Ishikawa (cell line): ENCODE results near the gene POLD2.

ENCODE experiments used
- CEBPB ChIP-seq: IDR thresholded peaks from 2 replicates; pipeline ENCODE4 v1.6.1; 2012
- CREB1 ChIP-seq: IDR thresholded peaks from 2 replicates; pipeline ENCODE4 v1.6.1; 2012; ENCODE audit warnings: low read depth
- EGR1 ChIP-seq: IDR thresholded peaks from 2 replicates; pipeline ENCODE4 v1.6.1; 2012
- EP300 ChIP-seq: IDR thresholded peaks from 2 replicates; pipeline ENCODE4 v1.6.1; 2012; ENCODE audit warnings: borderline replicate concordance
- FOXM1 ChIP-seq: IDR thresholded peaks from 2 replicates; pipeline ENCODE4 v1.6.1; 2012; ENCODE audit warnings: low read depth, borderline replicate concordance
- MAX ChIP-seq: IDR thresholded peaks from 2 replicates; pipeline ENCODE4 v1.6.1; 2012
- RAD21 ChIP-seq: IDR thresholded peaks from 2 replicates; pipeline ENCODE4 v1.6.1; 2012; ENCODE audit warnings: low read depth
- REST ChIP-seq: IDR thresholded peaks from 2 replicates; pipeline ENCODE4 v1.6.1; 2012; ENCODE audit warnings: low read depth, mild to moderate bottlenecking
- TCF12 ChIP-seq: IDR thresholded peaks from 2 replicates; pipeline ENCODE4 v1.6.1; 2012; ENCODE audit warnings: low read depth
- TEAD4 ChIP-seq: IDR thresholded peaks from 2 replicates; pipeline ENCODE4 v1.6.1; 2012
- USF1 ChIP-seq: IDR thresholded peaks from 2 replicates; pipeline ENCODE4 v1.6.1; 2012
- ZBTB7A ChIP-seq: IDR thresholded peaks from 2 replicates; pipeline ENCODE4 v1.6.1; 2012; ENCODE audit warnings: low read depth

DNA sequence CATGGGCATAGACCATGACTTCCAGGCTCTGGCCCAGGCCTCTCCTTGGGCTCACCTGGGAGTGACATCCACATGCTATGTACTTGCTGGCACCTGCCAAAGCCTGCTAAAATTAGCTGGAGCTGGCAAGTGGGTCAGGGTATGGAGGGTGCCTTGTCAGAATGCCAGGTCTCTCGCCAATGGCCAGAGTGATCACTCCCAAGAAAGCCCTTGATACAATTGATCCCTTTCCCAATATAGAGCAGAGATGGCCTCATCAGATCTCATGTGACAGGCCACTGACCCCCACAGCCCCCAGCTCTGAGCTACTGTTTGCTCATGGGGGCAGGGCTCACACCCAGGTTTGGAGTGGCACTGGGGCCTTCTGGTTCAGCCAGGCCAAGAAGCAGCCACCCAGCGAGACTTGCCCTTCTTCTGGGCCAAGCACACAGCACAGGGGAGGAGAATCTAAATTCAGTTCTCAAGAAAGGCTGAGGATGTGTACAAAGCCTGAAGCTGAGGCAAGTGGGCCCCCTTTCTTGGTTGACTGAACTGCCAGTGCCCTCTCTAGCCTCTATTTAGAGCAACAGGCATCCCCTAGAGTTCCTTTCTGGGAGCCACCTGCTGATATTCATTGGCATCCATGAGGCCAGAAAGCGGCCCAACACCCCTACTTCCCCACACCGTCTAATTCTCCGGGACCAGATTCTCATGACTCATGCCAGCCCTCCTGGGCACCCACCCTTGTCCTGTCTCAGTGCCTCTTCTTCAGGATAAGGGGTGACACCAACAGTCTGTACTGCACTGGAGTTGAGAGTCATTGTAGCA, 36.7 kb upstream of the POLD2 start:
- TF ChIP-seq MAX (no peak), EP300 (no peak), EGR1 (no peak), FOXM1 (no peak), REST (no peak), CREB1 (no peak), RAD21 (no peak), USF1 (no peak), ZBTB7A (no peak), TCF12 (no peak), TEAD4 (no peak), CEBPB (no peak)
